SK-N-SH (cell line): ENCODE measurements around the gene NECTIN1.

ENCODE experiments used
- CTCF ChIP-seq: fragments of 200-600 bp; sonication (generic); IDR thresholded peaks from 2 replicates; pipeline ENCODE4 v1.6.1; 2017; ENCODE audit warnings: antibody characterized with exemption, mild to moderate bottlenecking, moderate library complexity
- GABPA ChIP-seq: IDR thresholded peaks from 2 replicates; pipeline ENCODE4 v1.4.0; 2012; ENCODE audit warnings: low read depth, mild to moderate bottlenecking
- TAF1 ChIP-seq: IDR thresholded peaks from 2 replicates; pipeline ENCODE4 v1.6.1; 2012; ENCODE audit warnings: low read depth, mild to moderate bottlenecking, low read length, moderate library complexity, borderline replicate concordance

DNA sequence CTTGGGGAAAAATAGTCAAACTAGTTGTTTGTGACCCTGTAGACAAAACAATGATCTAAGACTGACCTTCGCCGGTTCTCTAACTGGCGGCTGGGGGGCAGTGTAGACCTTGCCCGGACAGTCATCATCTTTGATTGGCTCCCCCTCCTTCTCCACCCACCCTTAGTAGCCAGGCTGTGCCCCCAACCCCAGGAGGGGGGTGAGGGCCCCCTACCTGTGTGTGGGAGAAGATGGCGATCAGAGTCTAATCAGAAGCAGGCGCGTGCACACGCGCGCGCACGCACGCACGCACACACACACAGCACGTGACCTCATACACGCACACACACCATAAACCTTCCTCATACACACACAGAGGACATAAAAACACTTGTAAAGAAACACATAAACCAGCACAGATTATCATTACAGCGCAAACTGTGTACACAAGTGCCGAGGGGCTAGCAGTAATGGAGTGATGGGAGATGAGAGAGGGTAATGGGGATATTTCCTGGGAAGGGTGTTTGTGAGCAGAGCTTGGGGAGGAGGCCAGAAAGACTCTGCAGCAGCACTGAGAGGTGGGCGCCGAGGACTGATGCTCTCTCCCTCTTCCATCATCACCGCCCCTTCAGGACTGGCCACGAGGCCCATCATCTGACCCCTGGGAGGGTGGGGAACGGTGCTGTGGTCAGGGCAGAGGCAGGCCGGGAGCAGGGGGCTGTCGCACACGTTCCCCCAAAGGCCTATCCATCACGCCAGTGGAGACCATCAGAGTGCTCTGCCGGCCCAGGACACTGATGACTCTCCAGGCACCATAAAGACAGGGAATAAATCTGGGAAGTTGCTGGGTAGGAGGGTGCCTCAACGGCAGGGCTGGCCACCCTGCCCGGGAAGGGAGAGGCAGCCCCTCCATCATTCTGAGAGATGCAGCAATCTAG is 12.2 kb downstream of the NECTIN1 start:
- TF ChIP-seq TAF1 = no peak
- no peak for TF ChIP-seq CTCF
- no peak for TF ChIP-seq GABPA
